ENCODE measurements around the gene PPA2.
A peak's percentile ranks its signal among the peaks of the same experiment; 100 is the strongest.
"Not testable (repeated sequence)": the region's sequence is repeated elsewhere in the genome, so short reads cannot be mapped to it uniquely, and the experiment has no call there.

Gene PPA2

GRCh38 chr4:105473324-105474098 lies at the start of gene PPA2:
Gene PPA2 (minus strand): TSS chr4:105474062. CDS start chr4:105474050, 12 bp downstream.
- peak; percentile 12 for DNase-seq (ENCODE audit: low read depth, low spot score)

GRCh38 chr4:105520819-105521790 lies 47.2 kb upstream of the PPA2 start:
- peak; percentile 20 for DNase-seq (ENCODE audit: low read depth, low spot score)

GRCh38 chr4:105510245-105510644 lies 36.4 kb upstream of the PPA2 start:
- DNase-seq (ENCODE audit: low read depth, low spot score), result no peak

GRCh38 chr4:105509714-105510113 lies 35.9 kb upstream of the PPA2 start:
- DNase-seq (ENCODE audit: low read depth, low spot score), result no peak

GRCh38 chr4:105509291-105509690 lies 35.4 kb upstream of the PPA2 start:
- no peak for DNase-seq (ENCODE audit: low read depth, low spot score)

- DNase-seq (ENCODE audit: low read depth, low spot score), result no peak
Measured at GRCh38 chr4:105504744-105505143, 30.9 kb upstream of the PPA2 start.

GRCh38 chr4:105503484-105503883 lies 29.6 kb upstream of the PPA2 start:
- no peak for DNase-seq (ENCODE audit: low read depth, low spot score)

GRCh38 chr4:105496899-105497298 lies 23.0 kb upstream of the PPA2 start:
- no peak for DNase-seq (ENCODE audit: low read depth, low spot score)

- DNase-seq (ENCODE audit: low read depth, low spot score), result no peak
Measured at GRCh38 chr4:105495667-105496066, 21.8 kb upstream of the PPA2 start.

- no peak for DNase-seq (ENCODE audit: low read depth, low spot score)
Measured at GRCh38 chr4:105490523-105490922, 16.7 kb upstream of the PPA2 start.

GRCh38 chr4:105483840-105484239 lies 10.0 kb upstream of the PPA2 start:
- no peak for DNase-seq (ENCODE audit: low read depth, low spot score)

- peak; percentile 48 for DNase-seq (ENCODE audit: low read depth, low spot score)
Measured at GRCh38 chr4:105474099-105474518, 247 bp upstream of the PPA2 start.

- DNase-seq (ENCODE audit: low read depth, low spot score), result no peak
Measured at GRCh38 chr4:105472871-105473323, 965 bp downstream of the PPA2 start.

- peak; percentile 40 for DNase-seq (ENCODE audit: low read depth, low spot score)
Measured at GRCh38 chr4:105471566-105472176, 2.2 kb downstream of the PPA2 start.

- DNase-seq (ENCODE audit: low read depth, low spot score), result no peak
Measured at GRCh38 chr4:105470766-105471165, 3.1 kb downstream of the PPA2 start.

GRCh38 chr4:105469736-105470135 lies 4.1 kb downstream of the PPA2 start:
- no peak for DNase-seq (ENCODE audit: low read depth, low spot score)

GRCh38 chr4:105466580-105466979 lies 7.3 kb downstream of the PPA2 start:
- DNase-seq (ENCODE audit: low read depth, low spot score), result no peak

GRCh38 chr4:105464563-105464962 lies 9.3 kb downstream of the PPA2 start:
- not testable (repeated sequence) for DNase-seq (ENCODE audit: low read depth, low spot score)

GRCh38 chr4:105462576-105462975 lies 11.3 kb downstream of the PPA2 start:
- DNase-seq (ENCODE audit: low read depth, low spot score), result no peak

GRCh38 chr4:105461621-105462382 lies 12.1 kb downstream of the PPA2 start:
- DNase-seq (ENCODE audit: low read depth, low spot score), result no peak

- no peak for DNase-seq (ENCODE audit: low read depth, low spot score)
Measured at GRCh38 chr4:105461221-105461620, 12.6 kb downstream of the PPA2 start.

All from iPS DF 19.7 (cell line).